Smooth muscle cell (in vitro differentiated cells): ENCODE data around the gene SLITRK3. TPM values are rescaled to one million over a fixed set of nuclear protein-coding genes. Genes with fewer than 3 reads are reported as not detected.

Experiments
- DNase-seq: peaks from one replicate; lab custom pipeline; 2025; ENCODE audit not compliant: unreplicated experiment; lab: John Stamatoyannopoulos, UW
- H2AFZ ChIP-seq: fragments of 200-600 bp; sonication (generic); 2 replicates; pipeline ENCODE4 v1.6.0; 2016; ENCODE audit warnings: antibody characterized with exemption, low read depth, mild to moderate bottlenecking
- H3F3A ChIP-seq: fragments of 200-600 bp; sonication (generic); 2 replicates; pipeline ENCODE4 v1.6.0; 2017; ENCODE audit warnings: antibody characterized with exemption, low read depth
- H3K27ac ChIP-seq: fragments of 200-600 bp; sonication (generic); 2 replicates; pipeline ENCODE4 v1.5.1; 2016; ENCODE audit warnings: low read depth, mild to moderate bottlenecking
- H3K27me3 ChIP-seq: fragments of 200-600 bp; sonication (generic); 2 replicates; pipeline ENCODE4 v1.6.1; 2016; ENCODE audit warnings: low read depth, mild to moderate bottlenecking
- H3K36me3 ChIP-seq: fragments of 200-600 bp; sonication (generic); 2 replicates; pipeline ENCODE4 v1.5.1; 2016; ENCODE audit warnings: low read depth
- H3K4me1 ChIP-seq: fragments of 200-600 bp; sonication (generic); 2 replicates; pipeline ENCODE4 v1.5.1; 2016; ENCODE audit warnings: low read depth
- H3K4me2 ChIP-seq: fragments of 200-600 bp; sonication (generic); 2 replicates; pipeline ENCODE4 v1.6.0; 2016; ENCODE audit warnings: mild to moderate bottlenecking
- H3K4me3 ChIP-seq: fragments of 200-600 bp; sonication (generic); 2 replicates; pipeline ENCODE4 v1.5.1; 2016; ENCODE audit warnings: mild to moderate bottlenecking
- H3K79me2 ChIP-seq: fragments of 200-600 bp; sonication (generic); 2 replicates; pipeline ENCODE4 v1.6.0; 2016; ENCODE audit warnings: low read depth, mild to moderate bottlenecking
- H3K9ac ChIP-seq: fragments of 200-600 bp; sonication (generic); 2 replicates; pipeline ENCODE4 v1.6.0; 2016; ENCODE audit warnings: low read depth
- H3K9me3 ChIP-seq: fragments of 200-600 bp; sonication (generic); replicated peaks from 2 replicates; pipeline ENCODE4 v1.5.1; 2016; ENCODE audit warnings: low read depth
- H4K20me1 ChIP-seq: fragments of 200-600 bp; sonication (generic); 2 replicates; pipeline ENCODE4 v1.6.0; 2016; ENCODE audit warnings: low read depth
- CTCF ChIP-seq: fragments of 200-600 bp; sonication (generic); IDR thresholded peaks from 2 replicates; pipeline ENCODE4 v1.5.1; 2017; ENCODE audit warnings: borderline replicate concordance, mild to moderate bottlenecking, antibody characterized with exemption; ENCODE audit not compliant: insufficient read depth, poor library complexity, severe bottlenecking
- WGBS: methylation state at CpG from one replicate; pipeline ENCODE4 v1.1.7; 2016; ENCODE audit warnings: low lambda C conversion rate; 5-methylcytosine and 5-hydroxymethylcytosine counted together
- polyA plus RNA-seq: library from polyadenylated mRNA; unstranded; fragments of >200 nt; fragmentation: Nextera tagmentation; extraction: Ambion mirVana; gene quantifications from 2 replicates; pipeline ENCODE4 v1.2.1, GENCODE V29; 2016
- total RNA-seq: library from RNA; depleted of rRNA; stranded (reverse); fragments of >200 nt; gene quantifications from 2 replicates; pipeline ENCODE4 v1.2.3, GENCODE V29; 2014

Gene SLITRK3
- total and polyA plus RNA-seq, 2 experiments from 2014 or later = not detected

- 3% methylated on average over 18 of the region's 18 CpGs for WGBS
- no peaks in the 10 kb centered on the region for H3F3A ChIP-seq
- no peak overlapping the region for H3K9ac ChIP-seq
- no peaks in the 10 kb centered on the region for H3K9me3 ChIP-seq
- H3K79me2 ChIP-seq = no peaks in the 10 kb centered on the region
- H3K4me2 ChIP-seq = peak overlapping the region; percentile 97
- H3K36me3 ChIP-seq = no peaks in the 10 kb centered on the region
- peaks cover 30% of the 10 kb centered on the region for H3K4me1 ChIP-seq
- no peak for DNase-seq
- H2AFZ ChIP-seq = no peak overlapping the region
- peaks cover 94% of the 10 kb centered on the region for H3K27me3 ChIP-seq
- H3K4me3 ChIP-seq = peak overlapping the region; percentile 59
- TF ChIP-seq CTCF = no peak
- H3K27ac ChIP-seq = no peak overlapping the region
- no peaks in the 10 kb centered on the region for H4K20me1 ChIP-seq
Observed at GRCh38 chr3:165195241-165195639, 944 bp downstream of the SLITRK3 start.

- H4K20me1 ChIP-seq = no peaks in the 10 kb centered on the region
Observed at GRCh38 chr3:165194511-165195240, 1.5 kb downstream of the SLITRK3 start.

GRCh38 chr3:165193366-165194254, 2.6 kb downstream of the SLITRK3 start:
- peak overlapping the region; percentile 59 for H3K4me3 ChIP-seq
- 2% methylated on average over 18 of the region's 18 CpGs for WGBS
- no peaks in the 10 kb centered on the region for H3F3A ChIP-seq
- peaks cover 86% of the 10 kb centered on the region for H3K27me3 ChIP-seq
- no peaks in the 10 kb centered on the region for H3K9me3 ChIP-seq
- DNase-seq = no peak
- peaks cover 30% of the 10 kb centered on the region for H3K4me1 ChIP-seq
- H3K9ac ChIP-seq = no peak overlapping the region
- no peak for TF ChIP-seq CTCF
- H3K36me3 ChIP-seq = no peaks in the 10 kb centered on the region
- H3K27ac ChIP-seq = no peak overlapping the region
- H3K79me2 ChIP-seq = no peaks in the 10 kb centered on the region
- H2AFZ ChIP-seq = no peak overlapping the region
- H3K4me2 ChIP-seq = peak overlapping the region; percentile 64
- no peaks in the 10 kb centered on the region for H4K20me1 ChIP-seq

More at GRCh38 chr3:165194511-165195240, 1.5 kb downstream of the SLITRK3 start:
- Histone ChIP-seq H3K9me3 (no peaks in the 10 kb centered on the region), H3K79me2 (no peaks in the 10 kb centered on the region), H2AFZ (no peak overlapping the region), H3K4me2 (peak overlapping the region; percentile 97), H3K36me3 (no peaks in the 10 kb centered on the region), H3K4me1 (peaks cover 30% of the 10 kb centered on the region), H3K27ac (no peak overlapping the region), H3F3A (no peaks in the 10 kb centered on the region), H3K4me3 (peak overlapping the region; percentile 59), H3K9ac (no peak overlapping the region), H3K27me3 (peaks cover 93% of the 10 kb centered on the region)
- DNase-seq = no peak
- WGBS = 2% methylated on average over 21 of the region's 22 CpGs
- no peak for TF ChIP-seq CTCF
